ENCODE data around the gene FAM110D. TPM values are rescaled to one million over a fixed set of nuclear protein-coding genes. Genes with fewer than 3 reads are reported as not detected.

Gene FAM110D
- polyA plus RNA-seq, 1 of the 3 experiments (the other 2 are of a cell fraction), result 0.64 TPM

GRCh38 chr1:26203642-26204318 lies 44.9 kb downstream of the FAM110D start (continued):
- no peak for TF ChIP-seq RXRA (IDR thresholded peaks at IDR 0.05; ENCODE audit: borderline replicate concordance, low read depth)
- no peak for TF ChIP-seq CHD2 (IDR thresholded peaks at IDR 0.05; ENCODE audit: low read length, partially characterized antibody)
- no peak for TF ChIP-seq FOSL2 (IDR thresholded peaks at IDR 0.05; ENCODE audit: borderline replicate concordance, low read depth)
- no peak for TF ChIP-seq ZBTB33 (IDR thresholded peaks at IDR 0.05; ENCODE audit: borderline replicate concordance, low read depth)
- no peak for TF ChIP-seq JUND (IDR thresholded peaks at IDR 0.05)
- TF ChIP-seq TCF12 (IDR thresholded peaks at IDR 0.05), result no peak

DNA sequence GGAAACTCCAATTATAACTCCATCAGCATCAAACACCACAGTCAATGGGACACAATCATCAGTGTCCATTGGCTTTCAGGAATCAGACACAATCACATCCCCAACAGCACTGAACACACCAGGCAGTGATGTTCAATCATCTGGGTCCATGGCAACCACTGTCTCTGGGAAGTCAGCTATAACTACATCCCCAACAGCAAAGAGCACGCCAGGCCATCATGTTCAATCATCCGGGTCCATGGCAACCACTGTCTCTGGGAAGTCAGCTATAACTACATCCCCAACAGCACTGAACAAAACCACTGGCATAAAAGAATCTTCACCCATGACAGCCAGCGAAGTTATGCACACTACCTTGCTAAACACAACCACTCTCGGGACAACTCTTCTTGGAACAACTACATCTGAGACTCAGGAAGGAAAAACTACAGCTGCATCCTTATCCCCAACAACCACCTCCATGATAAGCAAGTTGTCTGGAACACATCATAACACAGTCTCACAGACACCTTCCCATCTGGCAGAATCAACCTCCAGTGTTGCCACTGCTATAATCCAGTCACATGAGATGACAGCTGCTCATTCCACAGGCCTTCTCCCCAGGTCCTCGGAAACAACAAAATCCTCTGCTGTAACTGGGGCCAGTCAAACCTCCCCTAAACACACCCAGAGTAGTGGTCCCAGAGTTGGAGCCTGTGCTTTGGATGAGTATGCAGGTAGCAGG lies 51.4 kb downstream of the FAM110D start:
- Histone ChIP-seq H3F3A (replicated peaks; ENCODE audit: insufficient read depth) (no peaks in the 10 kb centered on the region), H3K27ac (ENCODE audit: low read depth in 2 of 2, low read length in 1 of 2) (no peak overlapping the region), H4K20me1 (ENCODE audit: insufficient read depth) (no peaks in the 10 kb centered on the region), H3K4me3 (ENCODE audit: low read depth in 2 of 2, low read length in 1 of 2) (no peak overlapping the region), H3K9me2 (no peaks in the 10 kb centered on the region), H3K36me3 (replicated peaks in 1 of 2; ENCODE audit: control insufficient read depth in 1 of 2, insufficient read depth in 2 of 2, low read length in 1 of 2) (no peaks in the 10 kb centered on the region), H3K9ac (no peak overlapping the region), H3K27me3 (ENCODE audit: insufficient read depth) (no peaks in the 10 kb centered on the region; the same call in 1 of the 2 replicates), H2AFZ (ENCODE audit: low read depth) (no peak overlapping the region), H3K4me1 (ENCODE audit: control insufficient read depth in 1 of 2, insufficient read depth in 2 of 2, low read depth in 1 of 2, low read length in 1 of 2) (no peaks in the 10 kb centered on the region), H3K4me2 (no peak overlapping the region), H3K79me2 (ENCODE audit: insufficient read depth) (no peaks in the 10 kb centered on the region), H3K9me3 (no peaks in the 10 kb centered on the region)
- 75% methylated on average over 4 of the region's 5 CpGs for WGBS (ENCODE audit: low lambda C conversion rate)
- ChIA-PET CTCF (interaction anchor here (1.3 to 2.8 kb wide), 6 partner anchors 21 to 175 kb away, joined by 3 to 12 read pairs (median 3); partner anchors contain the start of gene CEP85), POLR2A (interaction anchor here (0.6 to 1.1 kb wide), 2 partner anchors 10 to 37 kb away, joined by 3 read pairs; no protein-coding TSS in a partner anchor)
- no peak for DNase-seq
- no peak for TF ChIP-seq ELF1 (IDR thresholded peaks at IDR 0.05)
- no peak for TF ChIP-seq FOXJ3 (CRISPR knock-in tag; IDR thresholded peaks at IDR 0.05)
- TF ChIP-seq, protein P1, sequence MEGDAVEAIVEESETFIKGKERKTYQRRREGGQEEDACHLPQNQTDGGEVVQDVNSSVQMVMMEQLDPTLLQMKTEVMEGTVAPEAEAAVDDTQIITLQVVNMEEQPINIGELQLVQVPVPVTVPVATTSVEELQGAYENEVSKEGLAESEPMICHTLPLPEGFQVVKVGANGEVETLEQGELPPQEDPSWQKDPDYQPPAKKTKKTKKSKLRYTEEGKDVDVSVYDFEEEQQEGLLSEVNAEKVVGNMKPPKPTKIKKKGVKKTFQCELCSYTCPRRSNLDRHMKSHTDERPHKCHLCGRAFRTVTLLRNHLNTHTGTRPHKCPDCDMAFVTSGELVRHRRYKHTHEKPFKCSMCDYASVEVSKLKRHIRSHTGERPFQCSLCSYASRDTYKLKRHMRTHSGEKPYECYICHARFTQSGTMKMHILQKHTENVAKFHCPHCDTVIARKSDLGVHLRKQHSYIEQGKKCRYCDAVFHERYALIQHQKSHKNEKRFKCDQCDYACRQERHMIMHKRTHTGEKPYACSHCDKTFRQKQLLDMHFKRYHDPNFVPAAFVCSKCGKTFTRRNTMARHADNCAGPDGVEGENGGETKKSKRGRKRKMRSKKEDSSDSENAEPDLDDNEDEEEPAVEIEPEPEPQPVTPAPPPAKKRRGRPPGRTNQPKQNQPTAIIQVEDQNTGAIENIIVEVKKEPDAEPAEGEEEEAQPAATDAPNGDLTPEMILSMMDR (IDR thresholded peaks at IDR 0.05), result no peak
- TF ChIP-seq RXRA (IDR thresholded peaks at IDR 0.05; ENCODE audit: borderline replicate concordance, low read depth), result no peak
- no peak for TF ChIP-seq GABPA (IDR thresholded peaks at IDR 0.05; ENCODE audit: low read depth)
- TF ChIP-seq PBX3 (IDR thresholded peaks at IDR 0.05), result no peak
- no peak for TF ChIP-seq RCOR1 (IDR thresholded peaks at IDR 0.05; ENCODE audit: low read length)
- no peak for TF ChIP-seq ZBTB33 (IDR thresholded peaks at IDR 0.05; ENCODE audit: borderline replicate concordance, low read depth)
- no peak for TF ChIP-seq USF2 (IDR thresholded peaks at IDR 0.05; ENCODE audit: borderline replicate concordance, low read depth, low read length)
- TF ChIP-seq MXI1 (IDR thresholded peaks at IDR 0.05; ENCODE audit: low read depth, low read length), result no peak
- TF ChIP-seq EP300 (IDR thresholded peaks at IDR 0.05; ENCODE audit: borderline replicate concordance in 1 of 2, low read depth in 1 of 2, low read length in 1 of 2), result no peak
- TF ChIP-seq TEAD4 (IDR thresholded peaks at IDR 0.05; ENCODE audit: borderline replicate concordance, insufficient read depth), result no peak
- no peak for TF ChIP-seq EZH2phosphoT487 (IDR thresholded peaks at IDR 0.05; ENCODE audit: borderline replicate concordance, low read depth)
- no peak for TF ChIP-seq TCF12 (IDR thresholded peaks at IDR 0.05)
- TF ChIP-seq, protein P2, sequence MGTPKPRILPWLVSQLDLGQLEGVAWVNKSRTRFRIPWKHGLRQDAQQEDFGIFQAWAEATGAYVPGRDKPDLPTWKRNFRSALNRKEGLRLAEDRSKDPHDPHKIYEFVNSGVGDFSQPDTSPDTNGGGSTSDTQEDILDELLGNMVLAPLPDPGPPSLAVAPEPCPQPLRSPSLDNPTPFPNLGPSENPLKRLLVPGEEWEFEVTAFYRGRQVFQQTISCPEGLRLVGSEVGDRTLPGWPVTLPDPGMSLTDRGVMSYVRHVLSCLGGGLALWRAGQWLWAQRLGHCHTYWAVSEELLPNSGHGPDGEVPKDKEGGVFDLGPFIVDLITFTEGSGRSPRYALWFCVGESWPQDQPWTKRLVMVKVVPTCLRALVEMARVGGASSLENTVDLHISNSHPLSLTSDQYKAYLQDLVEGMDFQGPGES (IDR thresholded peaks at IDR 0.05; ENCODE audit: low read depth, low read length), result no peak
- no peak for TF ChIP-seq FOSL2 (IDR thresholded peaks at IDR 0.05; ENCODE audit: borderline replicate concordance, low read depth)
- TF ChIP-seq YY1 (IDR thresholded peaks at IDR 0.05; ENCODE audit: low read depth), result no peak
